Stimulated activated CD8-positive, alpha-beta memory T cell treated with anti-CD3 and anti-CD28 coated beads, Interleukin-7, amount 100 ng/mL, for 1 hour (primary cell): ENCODE measurements around the gene SEMA3B.
"Not testable (repeated sequence)": the region's sequence is repeated elsewhere in the genome, so short reads cannot be mapped to it uniquely, and the experiment has no call there.

Experiments
- DNase-seq, 2 donors: peaks; one replicate each; pipeline ENCODE4 v3.0.0-alpha.2; 2020; ENCODE audit warnings: low read depth in 2 of 2

The SEMA3B gene

DNA sequence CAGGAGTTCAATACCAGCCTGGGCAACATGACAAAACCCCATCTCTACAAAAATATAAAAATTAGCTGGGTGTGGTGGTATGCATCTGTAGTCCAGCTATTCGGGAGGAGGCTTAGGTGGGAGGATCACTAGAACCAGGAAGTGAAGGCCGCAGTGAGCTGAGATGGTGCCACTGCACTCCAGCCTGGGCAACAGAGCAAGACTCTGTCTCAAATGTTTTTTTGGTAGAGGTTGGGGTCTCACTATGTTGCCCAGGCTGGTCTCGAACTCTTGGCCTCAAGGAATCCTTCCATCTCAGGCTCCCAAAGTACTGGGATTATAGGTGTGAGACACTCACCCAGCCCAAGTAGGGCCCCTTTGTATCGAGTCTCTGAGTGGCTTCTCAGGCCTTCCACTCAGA, 25.1 kb downstream of the SEMA3B start:
- no peak for DNase-seq

- DNase-seq: no peak
Observed at GRCh38 chr3:50294492-50295403, 25.8 kb downstream of the SEMA3B start.

GRCh38 chr3:50295553-50296431, 26.8 kb downstream of the SEMA3B start:
- no peak for DNase-seq

DNA sequence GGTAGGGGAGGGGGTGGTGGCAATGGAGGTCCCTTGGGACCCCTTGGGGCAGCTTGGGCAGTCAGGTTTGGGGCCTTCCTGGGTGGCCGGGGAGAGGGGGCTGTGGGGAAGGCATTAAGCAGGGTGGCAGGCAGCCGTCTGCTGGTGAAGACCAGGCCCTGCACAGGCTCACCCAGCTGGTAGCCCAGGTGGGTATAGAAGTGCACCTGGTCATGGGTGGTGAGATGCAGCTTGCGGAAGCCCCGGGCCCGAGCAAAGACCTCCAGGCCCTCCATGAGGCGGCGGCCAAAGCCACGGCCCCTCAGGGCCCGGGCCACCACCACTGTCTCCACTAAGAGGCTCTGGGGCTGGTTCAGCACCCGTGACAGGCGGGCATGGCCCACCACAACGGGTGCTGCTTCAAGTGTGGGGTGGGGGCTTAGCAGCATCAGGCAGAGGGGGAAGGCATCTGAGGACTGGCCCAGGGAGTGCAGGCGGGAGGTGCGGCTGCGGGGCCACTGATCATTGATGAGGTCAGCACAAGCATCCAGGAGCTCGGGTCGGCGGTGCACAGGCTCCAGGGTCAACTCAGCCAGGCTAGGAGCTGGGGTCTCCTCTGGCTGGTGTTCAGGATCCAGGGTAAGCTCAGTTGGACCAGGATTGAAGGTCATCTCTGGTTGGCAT, 27.9 kb downstream of the SEMA3B start:
- no peak for DNase-seq

GRCh38 chr3:50297384-50297775, 28.4 kb downstream of the SEMA3B start:
- no peak for DNase-seq

GRCh38 chr3:50297896-50298725, 29.2 kb downstream of the SEMA3B start:
- no peak for DNase-seq

- DNase-seq: peak; percentile 98
Observed at GRCh38 chr3:50298836-50299637, 30.1 kb downstream of the SEMA3B start, which contains the start of the genes HYAL3 and NAA80. Gene HYAL3 (minus strand): TSS chr3:50299405. CDS start chr3:50295602, 3,803 bp downstream. Gene NAA80 (minus strand): TSS chr3:50299405. CDS start chr3:50297463, 1,942 bp downstream.

- DNase-seq: no peak
Observed at GRCh38 chr3:50299638-50299928, 30.6 kb downstream of the SEMA3B start.

DNA sequence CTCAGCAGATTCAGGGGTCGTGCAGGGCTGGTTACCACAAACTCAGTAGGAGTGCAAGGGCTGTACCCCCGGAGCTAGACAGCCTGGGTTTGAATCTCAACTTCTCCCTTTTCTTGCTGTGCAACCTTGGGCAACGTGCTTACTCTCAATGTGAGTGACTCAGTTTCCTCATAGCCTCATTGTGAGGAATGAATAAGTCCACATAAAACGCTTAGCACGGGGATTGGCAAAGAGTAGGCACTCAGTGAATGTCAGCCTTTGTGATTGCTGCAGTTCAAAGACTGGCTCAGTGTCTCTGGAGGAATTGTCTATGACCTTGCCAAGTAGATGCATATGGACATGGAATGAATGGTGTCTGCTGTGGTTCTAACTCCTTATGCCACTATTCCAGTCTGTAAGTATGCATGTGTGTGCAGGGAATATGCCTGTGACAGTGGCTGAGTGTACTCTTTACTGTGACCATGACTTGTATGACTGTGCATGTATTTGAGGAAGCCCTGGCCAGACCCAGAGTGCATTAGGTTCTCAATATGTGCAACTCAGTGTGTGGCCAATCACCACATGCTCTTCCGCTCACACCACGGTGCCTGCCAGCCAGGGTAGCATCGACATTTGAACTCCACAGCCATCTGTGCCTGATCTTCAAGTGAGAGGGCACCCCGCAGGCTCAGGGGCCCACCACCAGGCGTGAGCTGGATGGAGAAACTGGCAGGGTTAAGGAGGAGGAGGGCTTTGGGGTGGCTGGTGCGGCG, 31.2 kb downstream of the SEMA3B start:
- no peak for DNase-seq

GRCh38 chr3:50300681-50301254, 31.8 kb downstream of the SEMA3B start:
- DNase-seq: no peak

DNA sequence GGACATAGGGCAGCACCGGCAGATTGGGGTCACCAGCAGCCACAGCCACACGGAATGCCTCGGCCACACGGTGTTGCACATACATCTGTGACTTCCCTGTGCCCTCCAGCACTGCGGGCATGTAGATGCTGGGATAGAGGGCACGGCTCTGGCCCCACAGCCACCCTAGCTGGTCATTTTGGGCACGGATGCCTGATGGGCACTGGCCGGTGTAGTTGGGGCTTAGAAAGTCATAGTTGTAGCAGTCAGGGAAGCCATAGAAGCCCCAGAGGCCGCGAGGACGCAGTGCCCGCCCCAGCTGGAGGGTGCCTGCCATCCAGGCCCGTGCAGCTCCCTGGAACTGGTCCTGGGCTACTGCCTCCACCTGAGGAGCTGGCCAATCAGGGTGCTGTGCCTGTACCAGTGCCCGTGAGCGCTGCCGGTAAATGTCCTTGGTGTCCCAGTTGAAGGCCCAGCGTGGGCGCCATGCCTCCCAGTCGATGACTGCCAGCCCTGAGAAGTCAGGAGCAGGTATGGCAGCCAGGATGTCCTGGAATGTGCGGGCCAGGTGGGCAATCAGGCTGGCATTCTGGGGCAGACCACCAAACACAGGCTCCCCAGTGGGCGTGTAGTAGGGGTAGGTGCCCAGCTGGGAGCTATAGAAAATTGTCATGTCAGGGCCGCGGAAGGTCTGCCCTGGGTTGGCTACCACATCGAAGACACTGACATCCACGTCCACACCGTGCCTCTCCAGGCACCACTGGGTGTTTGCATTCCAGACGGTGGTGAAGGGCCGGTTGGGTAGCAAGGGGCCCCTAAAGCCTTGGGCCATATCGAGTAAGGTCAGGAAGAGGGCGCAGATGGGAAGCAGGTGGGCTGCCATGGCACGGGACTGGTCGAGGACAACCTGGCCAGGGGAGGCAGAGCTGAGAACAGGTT, 33.4 kb downstream of the SEMA3B start:
- DNase-seq: no peak

GRCh38 chr3:50303013-50303815, 34.3 kb downstream of the SEMA3B start, which contains the start of gene HYAL1:
Gene HYAL1 (minus strand): TSS chr3:50303574. CDS start chr3:50302956, 618 bp downstream.
- no peak for DNase-seq

DNA sequence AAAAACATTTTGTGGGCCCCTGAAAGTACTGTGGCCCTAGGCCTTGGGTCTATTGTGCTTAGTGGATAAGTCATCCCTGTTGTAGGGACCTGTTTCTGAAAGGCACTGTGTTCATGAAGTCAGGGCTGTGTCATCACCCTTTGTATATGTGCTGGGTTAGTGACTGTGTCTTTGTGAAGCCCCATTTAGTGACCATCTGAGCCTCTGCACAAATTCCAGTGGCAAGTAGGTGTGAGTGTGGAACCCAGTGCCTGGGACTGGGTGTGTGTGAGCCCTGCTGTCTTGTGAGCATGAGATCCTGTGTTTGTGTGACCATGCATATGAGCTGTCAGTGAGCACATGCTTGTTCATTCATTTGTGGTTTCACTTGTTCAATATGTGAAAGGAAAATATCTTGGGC, 35.7 kb downstream of the SEMA3B start:
- no peak for DNase-seq

DNA sequence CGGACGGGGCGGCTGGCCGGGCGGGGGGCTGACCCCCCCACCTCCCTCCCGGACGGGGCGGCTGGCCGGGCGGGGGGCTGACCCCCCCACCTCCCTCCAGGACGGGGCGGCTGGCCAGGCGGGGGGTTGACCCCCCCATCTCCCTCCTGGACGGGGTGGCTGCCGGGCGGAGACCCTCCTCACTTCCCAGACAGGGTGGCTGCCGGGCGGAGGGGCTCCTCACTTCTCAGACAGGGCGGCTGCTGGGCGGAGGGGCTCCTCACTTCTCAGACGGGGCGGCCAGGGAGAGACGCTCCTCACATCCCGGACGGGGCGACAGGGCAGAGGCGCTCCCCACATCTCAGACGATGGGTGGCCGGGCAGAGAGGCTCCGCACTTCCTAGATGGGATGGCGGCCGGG, 43.1 kb downstream of the SEMA3B start:
- DNase-seq: not testable (repeated sequence)

- DNase-seq: no peak
Observed at GRCh38 chr3:50314342-50314741, 45.4 kb downstream of the SEMA3B start.

DNA sequence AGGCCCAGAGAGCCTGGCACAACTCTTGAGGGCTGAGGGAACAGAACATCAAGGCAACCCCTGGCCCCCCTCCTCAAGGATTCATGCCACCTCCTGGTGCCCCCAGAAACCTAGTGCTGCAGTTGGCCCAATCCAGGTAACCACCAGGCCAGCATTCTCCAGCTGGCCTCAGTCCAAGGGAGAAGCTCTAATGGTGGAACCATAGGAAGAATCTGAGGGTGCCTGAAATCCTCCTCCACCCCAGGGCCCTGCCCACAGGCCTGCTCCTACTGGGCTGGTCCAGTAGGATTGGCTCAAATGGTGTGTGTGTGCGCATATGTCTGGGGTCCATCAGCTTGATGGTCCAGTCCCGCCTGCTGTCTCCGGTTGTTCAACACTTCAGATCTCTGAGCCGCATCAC, 45.9 kb downstream of the SEMA3B start:
- no peak for DNase-seq

DNA sequence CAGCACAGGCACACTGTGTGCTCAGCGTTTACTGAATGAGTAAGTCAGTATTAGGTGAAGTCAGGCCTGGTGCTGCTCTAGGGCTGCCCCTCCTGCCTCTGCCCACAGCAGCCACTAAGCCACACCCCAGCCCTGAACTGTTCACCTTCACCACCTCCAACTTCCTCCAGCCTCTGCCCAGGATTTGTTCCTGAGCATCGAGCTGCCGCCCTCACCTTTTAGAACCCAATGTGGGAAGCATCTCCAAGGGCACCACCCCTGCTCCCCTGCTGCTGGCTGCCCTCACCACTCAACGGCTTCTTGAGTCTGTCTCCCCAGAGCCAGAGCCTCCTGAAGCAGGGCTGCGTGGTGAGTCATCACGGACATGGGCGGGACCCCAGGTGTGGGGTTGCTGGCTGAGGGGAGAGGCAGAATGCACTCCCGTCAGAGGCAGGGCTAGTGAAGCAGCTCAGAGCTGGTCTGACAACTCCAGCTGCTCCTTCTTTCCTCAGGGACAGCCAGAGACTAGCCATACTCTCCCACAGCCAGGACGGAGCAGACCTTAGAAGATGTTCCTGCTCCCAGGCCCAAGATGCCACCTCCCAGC, 47.8 kb downstream of the SEMA3B start:
- DNase-seq: peak in 1 of 2 donors; percentile 60
